ENCODE data around the gene CSTPP1. TPM values are rescaled to one million over a fixed set of nuclear protein-coding genes. Genes with fewer than 3 reads are reported as not detected.

CSTPP1 gene
- total RNA-seq, 4 donors from 2014 or later, result 19.1 to 27.0 (median 21.8) TPM

- TF ChIP-seq EP300 (IDR thresholded peaks at IDR 0.05) (no peak), POLR2AphosphoS5 (IDR thresholded peaks at IDR 0.05) (no peak), CTCF (IDR thresholded peaks at IDR 0.05) (no peak), POLR2A (IDR thresholded peaks at IDR 0.05) (no peak)
- H3K27ac ChIP-seq, result peak overlapping the region in 3 of 4 donors; percentile 12 to 94 (median 88)
- 80 to 83% methylated on average over 2 to 3 of the region's 25 CpGs for WGBS, 2 donors (ENCODE audit: low coverage in 1 of 2)
- H3K27me3 ChIP-seq, result no peaks in the 10 kb centered on the region
- H3K4me3 ChIP-seq, result no peak overlapping the region
- H3K36me3 ChIP-seq, result peaks cover 0 to 42% of the 10 kb centered on the region in 2 donors
- ATAC-seq, result no peak
- H3K4me1 ChIP-seq, result peaks cover 0 to 64% (median 27%) of the 10 kb centered on the region in 3 donors
- no peaks in the 10 kb centered on the region for H3K9me3 ChIP-seq
Measured at GRCh38 chr11:47183031-47183856, 246.7 kb downstream of the CSTPP1 start.

- ATAC-seq, result no peak
- peak overlapping the region in 1 of 2 donors; percentile 67 for H3K4me3 ChIP-seq
- H3K27ac ChIP-seq, result peak overlapping the region in 3 of 4 donors; percentile 88 to 94 (median 90)
- no peaks in the 10 kb centered on the region for H3K27me3 ChIP-seq
- H3K4me1 ChIP-seq, result peaks cover 0 to 66% (median 27%) of the 10 kb centered on the region in 3 donors
- no peaks in the 10 kb centered on the region for H3K9me3 ChIP-seq
- 77% methylated on average over 5 to 7 of the region's 7 CpGs for WGBS, 2 donors (ENCODE audit: low coverage in 1 of 2)
- TF ChIP-seq POLR2AphosphoS5 (IDR thresholded peaks at IDR 0.05), result no peak
- TF ChIP-seq POLR2A (IDR thresholded peaks at IDR 0.05), result no peak
- TF ChIP-seq CTCF (IDR thresholded peaks at IDR 0.05), result no peak
- no peak for TF ChIP-seq EP300 (IDR thresholded peaks at IDR 0.05)
- peaks cover 0 to 35% of the 10 kb centered on the region in 2 donors for H3K36me3 ChIP-seq
Measured at GRCh38 chr11:47183969-47184368, 247.4 kb downstream of the CSTPP1 start.

- Histone ChIP-seq H3K4me3 (peak overlapping the region; percentile 67 to 76), H3K9me3 (no peaks in the 10 kb centered on the region), H3K27me3 (no peaks in the 10 kb centered on the region), H3K27ac (peak overlapping the region; percentile 80 to 94 (median 89)), H3K4me1 (peaks cover 0 to 71% (median 27%) of the 10 kb centered on the region in 3 donors), H3K36me3 (peaks cover 0 to 26% of the 10 kb centered on the region in 2 donors)
- WGBS, 2 donors (ENCODE audit: low coverage in 1 of 2), result no CpG with 5 or more reads among the region's 13 CpGs
- TF ChIP-seq CTCF (IDR thresholded peaks at IDR 0.05) (no peak), POLR2AphosphoS5 (IDR thresholded peaks at IDR 0.05) (no peak), POLR2A (IDR thresholded peaks at IDR 0.05) (no peak), EP300 (IDR thresholded peaks at IDR 0.05) (no peak)
- ATAC-seq, result no peak
Measured at GRCh38 chr11:47184711-47185304, 248.2 kb downstream of the CSTPP1 start.

GRCh38 chr11:47185305-47186075, 248.9 kb downstream of the CSTPP1 start:
- Histone ChIP-seq H3K27me3 (no peaks in the 10 kb centered on the region), H3K4me1 (peaks cover 0 to 71% (median 27%) of the 10 kb centered on the region in 3 donors), H3K9me3 (no peaks in the 10 kb centered on the region), H3K36me3 (peaks cover 0 to 19% of the 10 kb centered on the region in 2 donors), H3K4me3 (peak overlapping the region; percentile 67 to 76), H3K27ac (peak overlapping the region; percentile 80 to 94 (median 89))
- WGBS, 2 donors (ENCODE audit: low coverage in 1 of 2), result 0% methylated on average over 11 of the region's 50 CpGs; no CpG with 5 or more reads in 1 of the 2 donors
- TF ChIP-seq EP300 (IDR thresholded peaks at IDR 0.05) (no peak), POLR2A (IDR thresholded peaks at IDR 0.05) (peak; percentile 44 to 48), CTCF (IDR thresholded peaks at IDR 0.05) (no peak), POLR2AphosphoS5 (IDR thresholded peaks at IDR 0.05) (peak; percentile 37)
- peak; percentile 30 for ATAC-seq

All from gastroesophageal sphincter (tissue), 4 donors.